ENCODE results near the gene KCMF1.

KCMF1 gene

GRCh38 chr2:85077859-85078419, 107.0 kb downstream of the KCMF1 start:
- DNase-seq (ENCODE audit: low spot score) (no peak), FAIRE-seq (no peak)

- FAIRE-seq (no peak), DNase-seq (ENCODE audit: low spot score) (no peak)
Observed at GRCh38 chr2:85078536-85078935, 107.6 kb downstream of the KCMF1 start.

- no peak for FAIRE-seq
- DNase-seq (ENCODE audit: low spot score) = no peak
Observed at GRCh38 chr2:85083092-85083491, 112.1 kb downstream of the KCMF1 start.

- FAIRE-seq (no peak), DNase-seq (ENCODE audit: low spot score) (no peak)
Observed at GRCh38 chr2:85085563-85085962, 114.6 kb downstream of the KCMF1 start.

GRCh38 chr2:85087541-85087940, 116.6 kb downstream of the KCMF1 start:
- no peak for DNase-seq (ENCODE audit: low spot score)
- no peak for FAIRE-seq

- DNase-seq (ENCODE audit: low spot score) = no peak
- no peak for FAIRE-seq
Observed at GRCh38 chr2:85088921-85089320, 118.0 kb downstream of the KCMF1 start.

GRCh38 chr2:85089585-85089984, 118.6 kb downstream of the KCMF1 start:
- DNase-seq (ENCODE audit: low spot score) (no peak), FAIRE-seq (no peak)

GRCh38 chr2:85091838-85092237, 120.9 kb downstream of the KCMF1 start:
- DNase-seq (ENCODE audit: low spot score) = no peak

GRCh38 chr2:85095094-85095493, 124.1 kb downstream of the KCMF1 start:
- DNase-seq (ENCODE audit: low spot score) = no peak
- no peak for FAIRE-seq

More at GRCh38 chr2:85091838-85092237, 120.9 kb downstream of the KCMF1 start:
- FAIRE-seq = no peak

GRCh38 chr2:85096616-85097015, 125.7 kb downstream of the KCMF1 start:
- FAIRE-seq = no peak
- no peak for DNase-seq (ENCODE audit: low spot score)

GRCh38 chr2:85104228-85104627, 133.3 kb downstream of the KCMF1 start:
- no peak for FAIRE-seq
- DNase-seq (ENCODE audit: low spot score) = no peak

- DNase-seq (ENCODE audit: low spot score) (no peak), FAIRE-seq (no peak)
Observed at GRCh38 chr2:85106489-85107180, 135.7 kb downstream of the KCMF1 start.

Data from urothelium cell line (cell line).